AG04449 (cell line): ENCODE measurements around the gene LTO1.

Source experiments
- CTCF ChIA-PET: fragments of 350-600 bp; formaldehyde crosslinking; extraction: SDS; loops from one replicate; lab custom pipeline; 2021; ENCODE audit warnings: antibody characterized with exemption; lab: Yijun Ruan, JAX
- POLR2A ChIA-PET: fragments of 400-600, 350-600 bp; formaldehyde crosslinking; extraction: SDS; loops from one replicate; lab custom pipeline; 2020; ENCODE audit warnings: antibody characterized with exemption, inconsistent platforms; lab: Yijun Ruan, JAX
- DNase-seq: peaks from one replicate; pipeline ENCODE4 v3.0.0-alpha.2; 2010; ENCODE audit warnings: low read depth, low spot score
- H3K4me3 ChIP-seq: 2 replicates; pipeline ENCODE4 v1.5.1; 2011; ENCODE audit warnings: low read depth, mild to moderate bottlenecking, control low read depth, low read length
- TF ChIP-seq, protein P1 (sequence below): IDR thresholded peaks from one replicate; pipeline ENCODE4 v1.5.1; 2011; ENCODE audit warnings: mild to moderate bottlenecking, moderate library complexity, low read length, control low read depth, inconsistent platforms; ENCODE audit not compliant: insufficient read depth; ENCODE audit errors: missing control alignments

LTO1 gene

GRCh38 chr11:69703453-69703767, 28.3 kb upstream of the LTO1 start:
- no peak overlapping the region for H3K4me3 ChIP-seq
- POLR2A ChIA-PET, result no interaction called here
- CTCF ChIA-PET, result interaction anchor here (1.2 to 3.1 kb wide), 3 partner anchors 12 to 186 kb away, joined by 3 to 12 read pairs (median 3); no protein-coding TSS in a partner anchor
- TF ChIP-seq, protein P1, sequence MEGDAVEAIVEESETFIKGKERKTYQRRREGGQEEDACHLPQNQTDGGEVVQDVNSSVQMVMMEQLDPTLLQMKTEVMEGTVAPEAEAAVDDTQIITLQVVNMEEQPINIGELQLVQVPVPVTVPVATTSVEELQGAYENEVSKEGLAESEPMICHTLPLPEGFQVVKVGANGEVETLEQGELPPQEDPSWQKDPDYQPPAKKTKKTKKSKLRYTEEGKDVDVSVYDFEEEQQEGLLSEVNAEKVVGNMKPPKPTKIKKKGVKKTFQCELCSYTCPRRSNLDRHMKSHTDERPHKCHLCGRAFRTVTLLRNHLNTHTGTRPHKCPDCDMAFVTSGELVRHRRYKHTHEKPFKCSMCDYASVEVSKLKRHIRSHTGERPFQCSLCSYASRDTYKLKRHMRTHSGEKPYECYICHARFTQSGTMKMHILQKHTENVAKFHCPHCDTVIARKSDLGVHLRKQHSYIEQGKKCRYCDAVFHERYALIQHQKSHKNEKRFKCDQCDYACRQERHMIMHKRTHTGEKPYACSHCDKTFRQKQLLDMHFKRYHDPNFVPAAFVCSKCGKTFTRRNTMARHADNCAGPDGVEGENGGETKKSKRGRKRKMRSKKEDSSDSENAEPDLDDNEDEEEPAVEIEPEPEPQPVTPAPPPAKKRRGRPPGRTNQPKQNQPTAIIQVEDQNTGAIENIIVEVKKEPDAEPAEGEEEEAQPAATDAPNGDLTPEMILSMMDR, result no peak
- DNase-seq, result no peak

DNA sequence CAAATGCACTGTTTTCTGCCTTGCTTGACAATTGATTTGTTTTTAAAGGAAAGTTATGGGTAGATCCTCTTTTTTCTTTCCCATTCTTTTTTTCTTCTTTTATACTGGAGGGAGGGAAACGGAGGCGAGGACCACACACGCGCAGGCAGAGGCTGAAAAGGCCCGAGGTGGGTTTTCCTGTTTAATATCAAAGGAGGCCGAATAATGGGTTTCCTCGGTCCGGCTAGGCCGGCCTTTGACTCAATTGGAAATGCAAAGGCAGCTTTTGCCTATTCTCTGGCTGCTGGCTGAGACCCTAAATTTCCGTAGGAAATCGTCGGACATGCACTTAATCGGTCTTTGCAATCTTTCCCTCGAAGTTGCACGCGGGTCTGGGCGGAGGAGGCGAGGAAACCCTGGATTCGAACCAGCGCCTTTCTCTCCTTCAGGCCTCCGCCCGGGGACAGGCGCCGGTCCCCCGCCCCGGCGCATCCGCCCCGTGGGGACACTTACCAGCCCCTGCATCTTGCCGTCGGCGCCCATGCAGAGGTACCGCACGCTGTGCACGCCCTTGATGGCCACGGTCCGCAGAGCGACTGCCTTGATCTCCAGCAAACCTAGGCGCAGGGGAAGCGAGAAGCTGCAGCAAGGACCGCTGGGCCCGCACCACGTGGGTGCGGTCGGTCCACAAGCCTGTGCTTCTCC, 27.8 kb upstream of the LTO1 start:
- H3K4me3 ChIP-seq, result no peak overlapping the region
- no peak for DNase-seq
- TF ChIP-seq, protein P1, result no peak
- ChIA-PET POLR2A (no interaction called here), CTCF (interaction anchor here (1.3 to 3.1 kb wide), 2 partner anchors 13 to 95 kb away, joined by 3 to 12 read pairs; no protein-coding TSS in a partner anchor)

DNA sequence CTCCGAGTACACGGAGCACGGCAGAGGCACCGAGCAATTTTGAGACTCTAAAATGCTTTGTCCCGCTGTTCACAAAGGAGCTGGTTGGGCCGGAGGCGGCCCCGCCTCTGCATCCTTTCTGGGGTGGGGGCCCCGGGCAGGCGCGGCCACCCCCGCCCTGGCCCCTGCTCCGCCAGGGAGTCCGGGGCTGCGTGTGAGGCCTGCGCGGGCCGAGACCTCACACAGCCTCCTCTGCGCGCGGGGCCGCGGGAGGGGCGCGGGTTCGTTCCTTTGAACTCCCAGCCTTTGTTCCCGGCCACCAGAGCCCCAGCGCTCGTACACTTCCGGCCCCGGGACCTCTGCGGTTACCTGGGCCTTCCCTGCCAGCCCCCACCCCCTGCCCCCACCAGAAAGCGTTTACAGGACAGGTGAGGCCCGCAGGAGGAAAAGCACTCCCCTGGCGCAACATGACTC, 27.1 kb upstream of the LTO1 start:
- TF ChIP-seq, protein P1, result no peak
- ChIA-PET POLR2A (no interaction called here), CTCF (no interaction called here)
- H3K4me3 ChIP-seq, result no peak overlapping the region
- no peak for DNase-seq

DNA sequence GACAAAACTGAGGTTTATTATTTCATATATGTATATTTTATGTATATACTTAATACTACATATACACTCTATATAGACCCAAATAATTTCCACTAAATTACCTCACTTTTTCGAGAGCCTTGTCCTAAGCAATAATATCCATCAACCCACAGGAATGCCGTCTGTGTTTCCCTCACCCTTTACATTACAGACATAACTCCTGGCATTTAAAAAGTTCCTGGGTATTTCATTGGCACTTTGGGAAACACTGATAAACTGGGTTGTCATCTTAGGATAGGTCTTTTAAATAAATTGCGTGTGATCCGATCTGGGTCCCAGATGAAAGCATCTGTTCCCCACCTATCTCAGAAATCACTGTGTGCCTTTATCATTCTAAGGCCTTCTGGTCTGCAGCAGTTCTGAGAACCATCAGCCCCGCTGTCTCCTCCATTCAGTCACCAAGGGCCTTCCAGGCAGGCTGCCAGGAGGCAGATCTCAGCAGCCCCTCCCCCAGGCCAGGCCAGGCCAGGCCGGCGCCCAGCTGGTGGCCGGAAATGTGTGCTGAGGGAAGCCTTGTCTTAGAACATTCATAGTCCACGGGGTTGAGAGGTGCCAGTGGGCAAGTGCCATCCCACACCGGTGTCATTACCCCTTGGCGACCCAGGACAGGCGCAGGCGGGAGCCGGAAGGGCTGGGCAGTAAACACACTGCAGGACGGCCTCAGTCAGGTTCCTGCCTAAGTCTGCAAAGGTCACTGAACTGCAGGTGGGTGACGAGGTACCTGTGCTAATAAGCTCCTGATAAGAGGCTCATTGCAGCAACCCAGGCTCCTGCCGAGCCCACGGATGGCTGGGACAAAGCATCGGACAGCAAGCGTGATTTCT, 25.4 kb upstream of the LTO1 start:
- no peak for DNase-seq
- TF ChIP-seq, protein P1, result no peak
- CTCF ChIA-PET, result interaction anchor here (1.0 kb wide), 1 partner anchor 188 kb away, joined by 3 read pairs; no protein-coding TSS in a partner anchor
- POLR2A ChIA-PET, result no interaction called here
- H3K4me3 ChIP-seq, result no peak overlapping the region

DNA sequence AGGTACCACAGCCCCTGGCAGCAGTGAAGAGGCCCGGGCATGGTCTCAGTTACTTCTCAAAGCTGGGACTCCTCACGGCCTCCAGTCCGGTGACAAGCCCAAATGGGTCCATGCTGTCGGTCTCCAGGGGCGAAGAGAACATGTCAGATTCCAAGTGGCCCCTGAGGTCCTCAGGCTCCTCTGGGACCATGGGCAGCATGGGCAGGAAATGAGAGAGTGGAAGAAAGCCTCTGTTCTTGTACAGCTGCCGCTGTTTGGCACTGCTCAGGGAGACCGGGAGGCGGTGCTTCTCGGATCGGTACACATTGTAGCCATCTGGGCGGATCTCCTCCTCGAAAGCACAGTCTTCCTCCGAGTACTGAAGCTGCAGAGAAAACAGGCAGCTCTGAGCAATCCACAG, 24.1 kb upstream of the LTO1 start:
- POLR2A ChIA-PET, result no interaction called here
- CTCF ChIA-PET, result interaction anchor here (0.9 to 1.1 kb wide), 2 partner anchors 9 to 13 kb away, joined by 3 to 4 read pairs; no protein-coding TSS in a partner anchor
- no peak for DNase-seq
- TF ChIP-seq, protein P1, result no peak
- no peak overlapping the region for H3K4me3 ChIP-seq

GRCh38 chr11:69698362-69698761, 23.2 kb upstream of the LTO1 start:
- H3K4me3 ChIP-seq, result no peak overlapping the region
- DNase-seq, result no peak
- POLR2A ChIA-PET, result no interaction called here
- CTCF ChIA-PET, result interaction anchor here (1.1 kb wide), 1 partner anchor 12 kb away, joined by 3 read pairs; no protein-coding TSS in a partner anchor
- TF ChIP-seq, protein P1, result no peak
